ENCODE measurements around the gene ADI1. TPM values are rescaled to one million over a fixed set of nuclear protein-coding genes. Genes with fewer than 3 reads are reported as not detected.

ADI1 gene
- total RNA-seq, 5 donors from 2014 or later (not counting 1 experiment from before 2014, with no cell fraction given), result 20.9 to 29.0 (median 28.3) TPM

GRCh38 chr2:3466966-3467365 lies 52.4 kb downstream of the ADI1 start:
- Histone ChIP-seq H3K27me3 (replicated peaks in 1 of 2; ENCODE audit: control insufficient read depth in 2 of 2, extremely low read depth in 1 of 2, insufficient read depth in 2 of 2, low read length in 1 of 2) (no peaks in the 10 kb centered on the region), H3K36me3 (ENCODE audit: control insufficient read depth in 2 of 2, extremely low read depth in 1 of 2, insufficient read depth in 1 of 2, low read length in 1 of 2) (peaks cover 26 to 79% of the 10 kb centered on the region in 2 donors), H3K9me3 (no peaks in the 10 kb centered on the region), H3K4me1 (ENCODE audit: control insufficient read depth in 1 of 2, extremely low read depth in 1 of 2, insufficient read depth in 2 of 2, low read length in 2 of 2) (peaks cover under 1 to 2% of the 10 kb centered on the region in 2 experiments), H3K27ac (ENCODE audit: low read length) (no peak overlapping the region), H3K4me3 (ENCODE audit: control insufficient read depth in 1 of 2, extremely low read depth in 1 of 2, low read length in 1 of 2) (no peak overlapping the region)
- H3K4me3 Mint-ChIP-seq, result no peak overlapping the region
- DNase-seq (no peak), ATAC-seq (replicated peaks in 1 of 4) (no peak)
- ChIA-PET POLR2A (no interaction called here), CTCF (no interaction called here)
- peaks cover 51% of the 10 kb centered on the region for H3K36me3 Mint-ChIP-seq
- H3K27me3 Mint-ChIP-seq, result no peaks in the 10 kb centered on the region
- no peak overlapping the region for H3K27ac Mint-ChIP-seq
- WGBS (ENCODE audit: insufficient coverage), result 94% methylated on average over 13 of the region's 14 CpGs
- H3K9me3 Mint-ChIP-seq, result no peaks in the 10 kb centered on the region
- H3K4me1 Mint-ChIP-seq, result peaks cover 3% of the 10 kb centered on the region in 3 donors

GRCh38 chr2:3466482-3466863 lies 52.9 kb downstream of the ADI1 start:
- POLR2A ChIA-PET, result no interaction called here
- Histone ChIP-seq H3K27me3 (replicated peaks in 1 of 2; ENCODE audit: control insufficient read depth in 2 of 2, extremely low read depth in 1 of 2, insufficient read depth in 2 of 2, low read length in 1 of 2) (no peaks in the 10 kb centered on the region), H3K36me3 (ENCODE audit: control insufficient read depth in 2 of 2, extremely low read depth in 1 of 2, insufficient read depth in 1 of 2, low read length in 1 of 2) (peaks cover 26 to 74% of the 10 kb centered on the region in 2 donors), H3K4me1 (ENCODE audit: control insufficient read depth in 1 of 2, extremely low read depth in 1 of 2, insufficient read depth in 2 of 2, low read length in 2 of 2) (peaks cover 6% of the 10 kb centered on the region in 2 experiments), H3K27ac (ENCODE audit: low read length) (no peak overlapping the region), H3K4me3 (ENCODE audit: control insufficient read depth in 1 of 2, extremely low read depth in 1 of 2, low read length in 1 of 2) (no peak overlapping the region), H3K9me3 (no peaks in the 10 kb centered on the region)
- no peak overlapping the region for H3K4me3 Mint-ChIP-seq
- H3K4me1 Mint-ChIP-seq, result peaks cover 5 to 8% (median 6%) of the 10 kb centered on the region in 3 donors
- no peaks in the 10 kb centered on the region for H3K9me3 Mint-ChIP-seq
- ATAC-seq (replicated peaks in 1 of 4), result no peak
- no peak overlapping the region for H3K27ac Mint-ChIP-seq
- CTCF ChIA-PET, result no interaction called here
- WGBS (ENCODE audit: insufficient coverage), result 97% methylated on average over 7 of the region's 9 CpGs
- H3K36me3 Mint-ChIP-seq, result peaks cover 48% of the 10 kb centered on the region
- no peak for DNase-seq
- H3K27me3 Mint-ChIP-seq, result no peaks in the 10 kb centered on the region

GRCh38 chr2:3465844-3466481 lies 53.4 kb downstream of the ADI1 start:
- Histone ChIP-seq H3K4me3 (ENCODE audit: control insufficient read depth in 1 of 2, extremely low read depth in 1 of 2, low read length in 1 of 2) (no peak overlapping the region), H3K9me3 (no peaks in the 10 kb centered on the region), H3K4me1 (ENCODE audit: control insufficient read depth in 1 of 2, extremely low read depth in 1 of 2, insufficient read depth in 2 of 2, low read length in 2 of 2) (peaks cover 6 to 8% of the 10 kb centered on the region in 2 experiments), H3K27me3 (replicated peaks in 1 of 2; ENCODE audit: control insufficient read depth in 2 of 2, extremely low read depth in 1 of 2, insufficient read depth in 2 of 2, low read length in 1 of 2) (no peaks in the 10 kb centered on the region), H3K36me3 (ENCODE audit: control insufficient read depth in 2 of 2, extremely low read depth in 1 of 2, insufficient read depth in 1 of 2, low read length in 1 of 2) (peaks cover 26 to 69% of the 10 kb centered on the region in 2 donors), H3K27ac (ENCODE audit: low read length) (no peak overlapping the region)
- DNase-seq (no peak), ATAC-seq (replicated peaks in 1 of 4) (no peak)
- Mint-ChIP-seq H3K36me3 (peaks cover 48% of the 10 kb centered on the region), H3K4me1 (peaks cover 9 to 10% (median 9%) of the 10 kb centered on the region in 3 donors), H3K4me3 (no peak overlapping the region), H3K9me3 (no peaks in the 10 kb centered on the region), H3K27ac (no peak overlapping the region), H3K27me3 (no peaks in the 10 kb centered on the region)
- CTCF ChIA-PET, result no interaction called here
- WGBS (ENCODE audit: insufficient coverage), result 91% methylated on average over 8 of the region's 13 CpGs
- POLR2A ChIA-PET, result no interaction called here

- H3K36me3 ChIP-seq (ENCODE audit: control insufficient read depth in 2 of 2, extremely low read depth in 1 of 2, insufficient read depth in 1 of 2, low read length in 1 of 2), result peaks cover 26 to 66% of the 10 kb centered on the region in 2 donors
- H3K4me1 Mint-ChIP-seq, result peaks cover 10 to 12% (median 10%) of the 10 kb centered on the region in 3 donors
- H3K36me3 Mint-ChIP-seq, result peaks cover 42% of the 10 kb centered on the region
- ChIA-PET CTCF (no interaction called here), POLR2A (no interaction called here)
- WGBS (ENCODE audit: insufficient coverage), result 95% methylated on average over 22 of the region's 28 CpGs
- ATAC-seq (replicated peaks in 1 of 4) (no peak), DNase-seq (no peak)
- H3K9me3 Mint-ChIP-seq, result no peaks in the 10 kb centered on the region
- no peak overlapping the region for H3K27ac Mint-ChIP-seq
- H3K9me3 ChIP-seq, result no peaks in the 10 kb centered on the region
- H3K4me3 ChIP-seq (ENCODE audit: control insufficient read depth in 1 of 2, extremely low read depth in 1 of 2, low read length in 1 of 2), result no peak overlapping the region
- no peak overlapping the region for H3K27ac ChIP-seq (ENCODE audit: low read length)
- no peaks in the 10 kb centered on the region for H3K27me3 Mint-ChIP-seq
- H3K27me3 ChIP-seq (replicated peaks in 1 of 2; ENCODE audit: control insufficient read depth in 2 of 2, extremely low read depth in 1 of 2, insufficient read depth in 2 of 2, low read length in 1 of 2), result no peaks in the 10 kb centered on the region
- H3K4me1 ChIP-seq (ENCODE audit: control insufficient read depth in 1 of 2, extremely low read depth in 1 of 2, insufficient read depth in 2 of 2, low read length in 2 of 2), result peaks cover 6 to 8% of the 10 kb centered on the region in 2 experiments
- H3K4me3 Mint-ChIP-seq, result no peak overlapping the region
Measured at GRCh38 chr2:3465328-3465727, 54.0 kb downstream of the ADI1 start.

GRCh38 chr2:3464401-3465005 lies 54.8 kb downstream of the ADI1 start:
- no peak overlapping the region for H3K27ac Mint-ChIP-seq
- H3K4me3 Mint-ChIP-seq, result no peak overlapping the region
- H3K27me3 ChIP-seq (replicated peaks in 1 of 2; ENCODE audit: control insufficient read depth in 2 of 2, extremely low read depth in 1 of 2, insufficient read depth in 2 of 2, low read length in 1 of 2), result no peaks in the 10 kb centered on the region
- no peaks in the 10 kb centered on the region for H3K9me3 ChIP-seq
- ATAC-seq (replicated peaks in 1 of 4) (no peak), DNase-seq (no peak)
- H3K4me1 ChIP-seq (ENCODE audit: control insufficient read depth in 1 of 2, extremely low read depth in 1 of 2, insufficient read depth in 2 of 2, low read length in 2 of 2), result peaks cover 6 to 8% of the 10 kb centered on the region in 2 experiments
- WGBS (ENCODE audit: insufficient coverage), result 95% methylated on average over 21 of the region's 21 CpGs
- no peaks in the 10 kb centered on the region for H3K9me3 Mint-ChIP-seq
- no peaks in the 10 kb centered on the region for H3K27me3 Mint-ChIP-seq
- H3K4me3 ChIP-seq (ENCODE audit: control insufficient read depth in 1 of 2, extremely low read depth in 1 of 2, low read length in 1 of 2), result no peak overlapping the region
- peaks cover 36% of the 10 kb centered on the region for H3K36me3 Mint-ChIP-seq
- ChIA-PET CTCF (interaction anchor here in 1 of 2 donors (0.6 to 1.5 kb wide), 2 partner anchors 9 to 68 kb away, joined by 3 to 4 read pairs; no protein-coding TSS in a partner anchor), POLR2A (no interaction called here)
- peaks cover 10 to 12% (median 10%) of the 10 kb centered on the region in 3 donors for H3K4me1 Mint-ChIP-seq
- peaks cover 22 to 58% of the 10 kb centered on the region in 2 donors for H3K36me3 ChIP-seq (ENCODE audit: control insufficient read depth in 2 of 2, extremely low read depth in 1 of 2, insufficient read depth in 1 of 2, low read length in 1 of 2)
- no peak overlapping the region for H3K27ac ChIP-seq (ENCODE audit: low read length)

- ChIA-PET CTCF (interaction anchor here in 1 of 2 donors (0.6 to 1.5 kb wide), 2 partner anchors 10 to 68 kb away, joined by 3 to 4 read pairs; no protein-coding TSS in a partner anchor), POLR2A (no interaction called here)
- Mint-ChIP-seq H3K9me3 (no peaks in the 10 kb centered on the region), H3K4me1 (peaks cover 10 to 12% (median 10%) of the 10 kb centered on the region in 3 donors), H3K27ac (no peak overlapping the region), H3K36me3 (peaks cover 33% of the 10 kb centered on the region), H3K27me3 (no peaks in the 10 kb centered on the region), H3K4me3 (no peak overlapping the region)
- Histone ChIP-seq H3K27me3 (replicated peaks in 1 of 2; ENCODE audit: control insufficient read depth in 2 of 2, extremely low read depth in 1 of 2, insufficient read depth in 2 of 2, low read length in 1 of 2) (no peaks in the 10 kb centered on the region), H3K4me3 (ENCODE audit: control insufficient read depth in 1 of 2, extremely low read depth in 1 of 2, low read length in 1 of 2) (no peak overlapping the region), H3K9me3 (no peaks in the 10 kb centered on the region), H3K27ac (ENCODE audit: low read length) (no peak overlapping the region), H3K4me1 (ENCODE audit: control insufficient read depth in 1 of 2, extremely low read depth in 1 of 2, insufficient read depth in 2 of 2, low read length in 2 of 2) (peaks cover 6 to 8% of the 10 kb centered on the region in 2 experiments), H3K36me3 (ENCODE audit: control insufficient read depth in 2 of 2, extremely low read depth in 1 of 2, insufficient read depth in 1 of 2, low read length in 1 of 2) (peaks cover 21 to 57% of the 10 kb centered on the region in 2 donors)
- 94% methylated on average over 9 of the region's 13 CpGs for WGBS (ENCODE audit: insufficient coverage)
- ATAC-seq (replicated peaks in 1 of 4) (no peak), DNase-seq (no peak)
Measured at GRCh38 chr2:3463944-3464343, 55.4 kb downstream of the ADI1 start.

Data from T-cell (primary cell).